SK-N-SH (cell line): ENCODE measurements around the gene TREML4.

ENCODE experiments used
- CHD2 ChIP-seq: fragments of 150-350 bp; IDR thresholded peaks from 2 replicates; pipeline ENCODE4 v1.6.1; 2018; ENCODE audit warnings: low read length; ENCODE audit not compliant: partially characterized antibody
- EP300 ChIP-seq, 2 experiments: IDR thresholded peaks; 2 replicates each; pipeline versions ENCODE4 v1.4.0 to v1.6.1; 2012; ENCODE audit warnings: borderline replicate concordance in 1 of 2, low read depth in 1 of 2, low read length in 1 of 2
- EZH2phosphoT487 ChIP-seq: fragments of 200-600 bp; sonication (generic); IDR thresholded peaks from 2 replicates; pipeline ENCODE4 v1.6.1; 2017; ENCODE audit warnings: low read depth, mixed run types, mild to moderate bottlenecking, antibody characterized with exemption, moderate library complexity, borderline replicate concordance
- MEF2A ChIP-seq: IDR thresholded peaks from 2 replicates; pipeline ENCODE4 v1.4.0; 2012; ENCODE audit warnings: low read depth, borderline replicate concordance
- POLR2AphosphoS5 ChIP-seq: IDR thresholded peaks from 2 replicates; pipeline ENCODE4 v1.6.1; 2012; ENCODE audit warnings: low read depth, low read length
- RXRA ChIP-seq: IDR thresholded peaks from 2 replicates; pipeline ENCODE4 v1.4.0; 2012; ENCODE audit warnings: low read depth, mild to moderate bottlenecking, borderline replicate concordance
- SIN3A ChIP-seq: IDR thresholded peaks from 2 replicates; pipeline ENCODE4 v1.6.1; 2012; ENCODE audit warnings: low read depth, mild to moderate bottlenecking, low read length, moderate library complexity, borderline replicate concordance
- SMC3 ChIP-seq: IDR thresholded peaks from 2 replicates; pipeline ENCODE4 v1.6.1; 2012; ENCODE audit warnings: low read depth, low read length, improper control_type of control experiment
- TF ChIP-seq, protein P1 (sequence below): IDR thresholded peaks from 2 replicates; pipeline ENCODE4 v1.6.1; 2012; ENCODE audit warnings: mild to moderate bottlenecking, low read depth, low read length, moderate library complexity
- TF ChIP-seq, protein P2 (sequence below): fragments of 200-600 bp; sonication (generic); IDR thresholded peaks from 2 replicates; pipeline ENCODE4 v1.6.1; 2017; ENCODE audit warnings: antibody characterized with exemption, mild to moderate bottlenecking, moderate library complexity
- TF ChIP-seq, protein P3 (sequence below): fragments of 150-350 bp; IDR thresholded peaks from 2 replicates; pipeline ENCODE4 v1.6.1; 2016; ENCODE audit warnings: mild to moderate bottlenecking, low read depth, low read length

DNA sequence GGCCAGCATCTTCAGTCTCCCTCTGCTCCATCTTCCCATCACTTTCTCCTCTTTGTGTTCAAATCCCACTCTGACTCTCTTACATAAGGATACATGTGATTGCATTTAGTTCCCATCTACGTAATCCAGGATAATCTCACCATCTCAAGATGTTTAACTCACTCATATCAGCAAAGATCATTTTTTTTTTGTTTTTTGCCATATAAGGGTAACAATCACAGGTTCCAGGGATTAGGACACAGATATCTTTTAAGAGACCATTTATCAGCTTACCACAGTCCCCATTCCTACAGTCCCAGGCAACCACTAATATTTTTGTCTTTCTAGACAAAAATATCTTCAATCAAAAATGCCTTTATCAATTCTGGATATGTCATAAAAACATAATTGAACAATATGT lies 24.0 kb upstream of the TREML4 start:
- TF ChIP-seq, protein P1, sequence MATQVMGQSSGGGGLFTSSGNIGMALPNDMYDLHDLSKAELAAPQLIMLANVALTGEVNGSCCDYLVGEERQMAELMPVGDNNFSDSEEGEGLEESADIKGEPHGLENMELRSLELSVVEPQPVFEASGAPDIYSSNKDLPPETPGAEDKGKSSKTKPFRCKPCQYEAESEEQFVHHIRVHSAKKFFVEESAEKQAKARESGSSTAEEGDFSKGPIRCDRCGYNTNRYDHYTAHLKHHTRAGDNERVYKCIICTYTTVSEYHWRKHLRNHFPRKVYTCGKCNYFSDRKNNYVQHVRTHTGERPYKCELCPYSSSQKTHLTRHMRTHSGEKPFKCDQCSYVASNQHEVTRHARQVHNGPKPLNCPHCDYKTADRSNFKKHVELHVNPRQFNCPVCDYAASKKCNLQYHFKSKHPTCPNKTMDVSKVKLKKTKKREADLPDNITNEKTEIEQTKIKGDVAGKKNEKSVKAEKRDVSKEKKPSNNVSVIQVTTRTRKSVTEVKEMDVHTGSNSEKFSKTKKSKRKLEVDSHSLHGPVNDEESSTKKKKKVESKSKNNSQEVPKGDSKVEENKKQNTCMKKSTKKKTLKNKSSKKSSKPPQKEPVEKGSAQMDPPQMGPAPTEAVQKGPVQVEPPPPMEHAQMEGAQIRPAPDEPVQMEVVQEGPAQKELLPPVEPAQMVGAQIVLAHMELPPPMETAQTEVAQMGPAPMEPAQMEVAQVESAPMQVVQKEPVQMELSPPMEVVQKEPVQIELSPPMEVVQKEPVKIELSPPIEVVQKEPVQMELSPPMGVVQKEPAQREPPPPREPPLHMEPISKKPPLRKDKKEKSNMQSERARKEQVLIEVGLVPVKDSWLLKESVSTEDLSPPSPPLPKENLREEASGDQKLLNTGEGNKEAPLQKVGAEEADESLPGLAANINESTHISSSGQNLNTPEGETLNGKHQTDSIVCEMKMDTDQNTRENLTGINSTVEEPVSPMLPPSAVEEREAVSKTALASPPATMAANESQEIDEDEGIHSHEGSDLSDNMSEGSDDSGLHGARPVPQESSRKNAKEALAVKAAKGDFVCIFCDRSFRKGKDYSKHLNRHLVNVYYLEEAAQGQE: no peak
- TF ChIP-seq, protein P2, sequence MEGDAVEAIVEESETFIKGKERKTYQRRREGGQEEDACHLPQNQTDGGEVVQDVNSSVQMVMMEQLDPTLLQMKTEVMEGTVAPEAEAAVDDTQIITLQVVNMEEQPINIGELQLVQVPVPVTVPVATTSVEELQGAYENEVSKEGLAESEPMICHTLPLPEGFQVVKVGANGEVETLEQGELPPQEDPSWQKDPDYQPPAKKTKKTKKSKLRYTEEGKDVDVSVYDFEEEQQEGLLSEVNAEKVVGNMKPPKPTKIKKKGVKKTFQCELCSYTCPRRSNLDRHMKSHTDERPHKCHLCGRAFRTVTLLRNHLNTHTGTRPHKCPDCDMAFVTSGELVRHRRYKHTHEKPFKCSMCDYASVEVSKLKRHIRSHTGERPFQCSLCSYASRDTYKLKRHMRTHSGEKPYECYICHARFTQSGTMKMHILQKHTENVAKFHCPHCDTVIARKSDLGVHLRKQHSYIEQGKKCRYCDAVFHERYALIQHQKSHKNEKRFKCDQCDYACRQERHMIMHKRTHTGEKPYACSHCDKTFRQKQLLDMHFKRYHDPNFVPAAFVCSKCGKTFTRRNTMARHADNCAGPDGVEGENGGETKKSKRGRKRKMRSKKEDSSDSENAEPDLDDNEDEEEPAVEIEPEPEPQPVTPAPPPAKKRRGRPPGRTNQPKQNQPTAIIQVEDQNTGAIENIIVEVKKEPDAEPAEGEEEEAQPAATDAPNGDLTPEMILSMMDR: no peak
- TF ChIP-seq EP300 (IDR thresholded peaks at IDR 0.05; ENCODE audit: borderline replicate concordance in 1 of 2, low read depth in 1 of 2, low read length in 1 of 2) (no peak), SMC3 (no peak), EZH2phosphoT487 (no peak), MEF2A (no peak), SIN3A (no peak), CHD2 (no peak), POLR2AphosphoS5 (no peak), RXRA (no peak)
- TF ChIP-seq, protein P3, sequence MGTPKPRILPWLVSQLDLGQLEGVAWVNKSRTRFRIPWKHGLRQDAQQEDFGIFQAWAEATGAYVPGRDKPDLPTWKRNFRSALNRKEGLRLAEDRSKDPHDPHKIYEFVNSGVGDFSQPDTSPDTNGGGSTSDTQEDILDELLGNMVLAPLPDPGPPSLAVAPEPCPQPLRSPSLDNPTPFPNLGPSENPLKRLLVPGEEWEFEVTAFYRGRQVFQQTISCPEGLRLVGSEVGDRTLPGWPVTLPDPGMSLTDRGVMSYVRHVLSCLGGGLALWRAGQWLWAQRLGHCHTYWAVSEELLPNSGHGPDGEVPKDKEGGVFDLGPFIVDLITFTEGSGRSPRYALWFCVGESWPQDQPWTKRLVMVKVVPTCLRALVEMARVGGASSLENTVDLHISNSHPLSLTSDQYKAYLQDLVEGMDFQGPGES: no peak
